Neural cell (in vitro differentiated cells): ENCODE measurements around the gene DLG2. TPM values are rescaled to one million over a fixed set of nuclear protein-coding genes. Genes with fewer than 3 reads are reported as not detected.

ENCODE experiments used
- H2AFZ ChIP-seq: fragments of 200-600, 300-800 bp; sonication (generic), shearing (Covaris generic); 2 replicates; pipeline ENCODE4 v1.6.0; 2014; ENCODE audit warnings: low read depth, mild to moderate bottlenecking, antibody characterized with exemption, low read length, moderate library complexity
- H3F3A ChIP-seq: fragments of 200-600 bp; shearing (Covaris generic); 2 replicates; pipeline ENCODE4 v1.6.1; 2016; ENCODE audit warnings: mild to moderate bottlenecking, moderate library complexity, mixed read lengths, antibody characterized with exemption, low read length; ENCODE audit not compliant: insufficient read depth, poor library complexity, severe bottlenecking
- H3K27ac ChIP-seq: fragments of 200-600, 300-800 bp; sonication (generic), shearing (Covaris generic); 2 replicates; pipeline ENCODE4 v1.5.1; 2014; ENCODE audit warnings: mild to moderate bottlenecking, low read length, moderate library complexity
- H3K27me3 ChIP-seq: fragments of 300-800, 200-600 bp; sonication (generic), shearing (Covaris generic); 2 replicates; pipeline ENCODE4 v1.6.0; 2014; ENCODE audit warnings: mild to moderate bottlenecking, low read depth, low read length, moderate library complexity; ENCODE audit not compliant: insufficient read depth
- H3K36me3 ChIP-seq: fragments of 300-800, 200-600 bp; sonication (generic), shearing (Covaris generic); 2 replicates; pipeline ENCODE4 v1.5.1; 2014; ENCODE audit warnings: mild to moderate bottlenecking, antibody characterized with exemption, low read length, moderate library complexity; ENCODE audit not compliant: insufficient read depth
- H3K4me2 ChIP-seq: fragments of 300-800, 200-600 bp; sonication (generic), shearing (Covaris generic); 2 replicates; pipeline ENCODE4 v1.6.0; 2014; ENCODE audit warnings: mild to moderate bottlenecking, low read length
- H3K4me3 ChIP-seq: fragments of 300-800, 200-600 bp; sonication (generic), shearing (Covaris generic); 2 replicates; pipeline ENCODE4 v1.5.1; 2014; ENCODE audit warnings: mild to moderate bottlenecking, low read length, moderate library complexity
- H3K79me2 ChIP-seq: fragments of 200-600 bp; shearing (Covaris generic); replicated peaks from 2 replicates; pipeline ENCODE4 v1.6.0; 2014; ENCODE audit warnings: mild to moderate bottlenecking, low read length, moderate library complexity; ENCODE audit not compliant: insufficient read depth
- H3K9ac ChIP-seq: fragments of 300-800, 200-600 bp; sonication (generic), shearing (Covaris generic); 2 replicates; pipeline ENCODE4 v1.6.1; 2016; ENCODE audit warnings: mild to moderate bottlenecking, low read length, mixed read lengths
- H3K9me2 ChIP-seq: fragments of 200-600 bp; shearing (Covaris generic); 2 replicates; pipeline ENCODE4 v1.6.1; 2016; ENCODE audit warnings: mild to moderate bottlenecking, low read length, mixed read lengths; ENCODE audit not compliant: insufficient read depth
- H3K9me3 ChIP-seq: fragments of 200-600, 300-800 bp; sonication (generic), shearing (Covaris generic); 2 replicates; pipeline ENCODE4 v1.6.1; 2016; ENCODE audit warnings: mild to moderate bottlenecking, mixed run types, low read length, moderate library complexity, mixed read lengths
- H4K20me1 ChIP-seq: fragments of 200-600 bp; shearing (Covaris generic); 2 replicates; pipeline ENCODE4 v1.6.1; 2016; ENCODE audit warnings: mild to moderate bottlenecking, mixed run types; ENCODE audit not compliant: insufficient read depth
- EP300 ChIP-seq: fragments of 450-650 bp; conservative IDR thresholded peaks from 2 replicates; pipeline ENCODE4 v1.6.1; 2014; ENCODE audit warnings: antibody characterized with exemption, mild to moderate bottlenecking, moderate library complexity; ENCODE audit not compliant: poor library complexity, severe bottlenecking
- EZH2 ChIP-seq: fragments of 200-600, 300-800 bp; shearing (Covaris generic), sonication (generic); IDR thresholded peaks from 2 replicates; pipeline ENCODE4 v1.6.1; 2014; ENCODE audit warnings: antibody characterized with exemption, low read length, borderline replicate concordance, mild to moderate bottlenecking; ENCODE audit not compliant: insufficient read depth, poor library complexity, severe bottlenecking
- MXI1 ChIP-seq: fragments of 450-650 bp; conservative IDR thresholded peaks from 2 replicates; pipeline ENCODE4 v1.6.1; 2014; ENCODE audit warnings: antibody characterized with exemption, mild to moderate bottlenecking; ENCODE audit not compliant: poor library complexity, severe bottlenecking
- POLR2AphosphoS5 ChIP-seq: IDR thresholded peaks from 2 replicates; pipeline ENCODE4 v1.6.1; 2012
- RAD21 ChIP-seq: fragments of 450-650 bp; conservative IDR thresholded peaks from 2 replicates; pipeline ENCODE4 v1.6.1; 2014; ENCODE audit warnings: antibody characterized with exemption, mild to moderate bottlenecking, moderate library complexity
- SMC3 ChIP-seq: fragments of 450-650 bp; conservative IDR thresholded peaks from 2 replicates; pipeline ENCODE4 v1.6.1; 2014; ENCODE audit warnings: antibody characterized with exemption, mild to moderate bottlenecking, moderate library complexity; ENCODE audit not compliant: poor library complexity
- TAF1 ChIP-seq: IDR thresholded peaks from 2 replicates; pipeline ENCODE4 v1.6.1; 2012; ENCODE audit warnings: low read depth
- polyA plus RNA-seq: library from polyadenylated mRNA; depleted of rRNA; stranded (reverse); fragments of >200 nt; gene quantifications from 2 replicates; pipeline ENCODE4 v1.2.3, GENCODE V29; 2014
- TF ChIP-seq, protein P1 (sequence below): fragments of 450-650 bp; IDR thresholded peaks from 2 replicates; pipeline ENCODE4 v1.5.1; 2014; ENCODE audit warnings: antibody characterized with exemption, mild to moderate bottlenecking, moderate library complexity; ENCODE audit not compliant: poor library complexity, severe bottlenecking
- TF ChIP-seq, protein P2 (sequence below): IDR thresholded peaks from 2 replicates; pipeline ENCODE4 v1.6.1; 2012; ENCODE audit warnings: borderline replicate concordance

Gene DLG2
- polyA plus RNA-seq, 1 donor from 2014 or later: 179 TPM

DNA sequence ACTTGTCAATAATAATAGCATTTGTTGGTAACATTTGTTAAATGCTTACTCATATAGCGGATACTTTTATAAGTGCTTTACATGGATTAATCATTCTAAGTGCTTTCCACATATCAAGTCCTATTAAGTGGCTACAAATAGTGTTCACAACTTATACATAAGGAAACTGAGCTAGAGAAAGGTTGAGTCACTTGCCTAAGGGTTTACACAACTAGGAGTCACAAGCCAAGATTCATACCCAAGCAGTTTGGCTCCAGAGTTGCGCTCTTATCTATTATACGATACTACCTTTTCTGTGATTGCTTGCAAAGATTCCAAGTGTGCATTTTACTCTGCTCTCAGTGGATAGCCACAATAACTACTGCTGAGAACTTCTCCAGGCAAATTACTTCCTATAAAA lies 2125.1 kb downstream of the DLG2 start:
- no peak overlapping the region for H3K4me3 ChIP-seq
- no peaks in the 10 kb centered on the region for H4K20me1 ChIP-seq
- no peak overlapping the region for H3K27ac ChIP-seq
- no peaks in the 10 kb centered on the region for H3K36me3 ChIP-seq
- H3K9ac ChIP-seq: no peak overlapping the region
- no peak overlapping the region for H3K4me2 ChIP-seq
- H3K27me3 ChIP-seq: no peaks in the 10 kb centered on the region
- no peak overlapping the region for H2AFZ ChIP-seq
- no peaks in the 10 kb centered on the region for H3K9me2 ChIP-seq
- H3K79me2 ChIP-seq: peaks cover 7% of the 10 kb centered on the region
- no peaks in the 10 kb centered on the region for H3F3A ChIP-seq
- TF ChIP-seq RAD21 (no peak), POLR2AphosphoS5 (no peak), SMC3 (no peak)
- TF ChIP-seq, protein P1, sequence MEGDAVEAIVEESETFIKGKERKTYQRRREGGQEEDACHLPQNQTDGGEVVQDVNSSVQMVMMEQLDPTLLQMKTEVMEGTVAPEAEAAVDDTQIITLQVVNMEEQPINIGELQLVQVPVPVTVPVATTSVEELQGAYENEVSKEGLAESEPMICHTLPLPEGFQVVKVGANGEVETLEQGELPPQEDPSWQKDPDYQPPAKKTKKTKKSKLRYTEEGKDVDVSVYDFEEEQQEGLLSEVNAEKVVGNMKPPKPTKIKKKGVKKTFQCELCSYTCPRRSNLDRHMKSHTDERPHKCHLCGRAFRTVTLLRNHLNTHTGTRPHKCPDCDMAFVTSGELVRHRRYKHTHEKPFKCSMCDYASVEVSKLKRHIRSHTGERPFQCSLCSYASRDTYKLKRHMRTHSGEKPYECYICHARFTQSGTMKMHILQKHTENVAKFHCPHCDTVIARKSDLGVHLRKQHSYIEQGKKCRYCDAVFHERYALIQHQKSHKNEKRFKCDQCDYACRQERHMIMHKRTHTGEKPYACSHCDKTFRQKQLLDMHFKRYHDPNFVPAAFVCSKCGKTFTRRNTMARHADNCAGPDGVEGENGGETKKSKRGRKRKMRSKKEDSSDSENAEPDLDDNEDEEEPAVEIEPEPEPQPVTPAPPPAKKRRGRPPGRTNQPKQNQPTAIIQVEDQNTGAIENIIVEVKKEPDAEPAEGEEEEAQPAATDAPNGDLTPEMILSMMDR: no peak
- H3K9me3 ChIP-seq: no peaks in the 10 kb centered on the region

DNA sequence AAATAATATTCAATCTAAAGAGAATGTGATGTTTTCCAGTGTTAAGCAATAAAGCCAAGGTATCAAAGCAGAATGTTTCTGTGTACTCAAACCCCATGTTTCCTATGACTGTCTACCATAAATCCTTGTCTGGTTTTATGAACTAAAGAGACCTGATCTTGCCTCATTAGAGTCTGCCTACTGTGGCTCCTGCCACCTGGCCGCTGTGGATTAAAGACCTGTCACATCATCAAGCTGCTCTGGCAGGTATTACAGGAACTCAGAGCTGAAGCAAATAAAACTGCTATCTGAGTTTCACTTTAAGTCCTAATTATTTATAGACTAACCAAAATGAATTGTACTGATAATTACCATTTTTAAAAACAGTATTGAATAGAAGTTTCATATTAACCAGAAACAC lies 2133.2 kb downstream of the DLG2 start:
- H3K36me3 ChIP-seq: no peaks in the 10 kb centered on the region
- H3K4me2 ChIP-seq: no peak overlapping the region
- no peaks in the 10 kb centered on the region for H3F3A ChIP-seq
- no peak overlapping the region for H2AFZ ChIP-seq
- H4K20me1 ChIP-seq: no peaks in the 10 kb centered on the region
- no peak overlapping the region for H3K9ac ChIP-seq
- H3K9me2 ChIP-seq: no peaks in the 10 kb centered on the region
- TF ChIP-seq TAF1: no peak
- TF ChIP-seq EZH2: no peak
- TF ChIP-seq MXI1: no peak
- TF ChIP-seq RAD21: peak; percentile 12
- TF ChIP-seq SMC3: no peak
- TF ChIP-seq, protein P2, sequence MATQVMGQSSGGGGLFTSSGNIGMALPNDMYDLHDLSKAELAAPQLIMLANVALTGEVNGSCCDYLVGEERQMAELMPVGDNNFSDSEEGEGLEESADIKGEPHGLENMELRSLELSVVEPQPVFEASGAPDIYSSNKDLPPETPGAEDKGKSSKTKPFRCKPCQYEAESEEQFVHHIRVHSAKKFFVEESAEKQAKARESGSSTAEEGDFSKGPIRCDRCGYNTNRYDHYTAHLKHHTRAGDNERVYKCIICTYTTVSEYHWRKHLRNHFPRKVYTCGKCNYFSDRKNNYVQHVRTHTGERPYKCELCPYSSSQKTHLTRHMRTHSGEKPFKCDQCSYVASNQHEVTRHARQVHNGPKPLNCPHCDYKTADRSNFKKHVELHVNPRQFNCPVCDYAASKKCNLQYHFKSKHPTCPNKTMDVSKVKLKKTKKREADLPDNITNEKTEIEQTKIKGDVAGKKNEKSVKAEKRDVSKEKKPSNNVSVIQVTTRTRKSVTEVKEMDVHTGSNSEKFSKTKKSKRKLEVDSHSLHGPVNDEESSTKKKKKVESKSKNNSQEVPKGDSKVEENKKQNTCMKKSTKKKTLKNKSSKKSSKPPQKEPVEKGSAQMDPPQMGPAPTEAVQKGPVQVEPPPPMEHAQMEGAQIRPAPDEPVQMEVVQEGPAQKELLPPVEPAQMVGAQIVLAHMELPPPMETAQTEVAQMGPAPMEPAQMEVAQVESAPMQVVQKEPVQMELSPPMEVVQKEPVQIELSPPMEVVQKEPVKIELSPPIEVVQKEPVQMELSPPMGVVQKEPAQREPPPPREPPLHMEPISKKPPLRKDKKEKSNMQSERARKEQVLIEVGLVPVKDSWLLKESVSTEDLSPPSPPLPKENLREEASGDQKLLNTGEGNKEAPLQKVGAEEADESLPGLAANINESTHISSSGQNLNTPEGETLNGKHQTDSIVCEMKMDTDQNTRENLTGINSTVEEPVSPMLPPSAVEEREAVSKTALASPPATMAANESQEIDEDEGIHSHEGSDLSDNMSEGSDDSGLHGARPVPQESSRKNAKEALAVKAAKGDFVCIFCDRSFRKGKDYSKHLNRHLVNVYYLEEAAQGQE: no peak
- TF ChIP-seq, protein P1: no peak
- TF ChIP-seq EP300: peak; percentile 29
- TF ChIP-seq POLR2AphosphoS5: no peak
- no peaks in the 10 kb centered on the region for H3K27me3 ChIP-seq
- H3K4me3 ChIP-seq: no peak overlapping the region
- no peaks in the 10 kb centered on the region for H3K9me3 ChIP-seq
- H3K27ac ChIP-seq: peak overlapping the region; percentile 25
- peaks cover 19% of the 10 kb centered on the region for H3K79me2 ChIP-seq
